B cell (primary cell): ENCODE measurements around the gene SSC5D.

Source experiments
- CTCF ChIP-seq: fragments of 200-600 bp; IDR thresholded peaks from one replicate; pipeline ENCODE4 v1.8.0; 2022; ENCODE audit warnings: antibody characterized with exemption, mild to moderate bottlenecking
- EZH2 ChIP-seq: IDR thresholded peaks from 2 replicates; pipeline ENCODE4 v1.6.1; 2012; ENCODE audit warnings: borderline replicate concordance, low read depth, mild to moderate bottlenecking, moderate library complexity, low read length; ENCODE audit not compliant: insufficient read depth, poor library complexity, severe bottlenecking

- TF ChIP-seq CTCF: no peak
- no peak for TF ChIP-seq EZH2
These were observed 3.4 kb upstream of the SSC5D start, which contains the start of gene NAT14 for GRCh38 chr19:55484593-55485438.
